Osteoblast (primary cell): ENCODE measurements around the gene DSCAML1. TPM values are rescaled to one million over a fixed set of nuclear protein-coding genes. Genes with fewer than 3 reads are reported as not detected.

ENCODE experiments used
- DNase-seq: peaks from one replicate; pipeline ENCODE4 v3.0.0; 2011; ENCODE audit warnings: low spot score, mixed read lengths; ENCODE audit not compliant: insufficient read length; ENCODE audit errors: missing footprints
- H2AFZ ChIP-seq: 2 replicates; pipeline ENCODE4 v1.6.0; 2011; ENCODE audit warnings: mild to moderate bottlenecking, low read length
- H3K27ac ChIP-seq: 2 replicates; pipeline ENCODE4 v1.5.1; 2011; ENCODE audit warnings: mild to moderate bottlenecking, low read depth, low read length, moderate library complexity
- H3K27me3 ChIP-seq: 2 replicates; pipeline ENCODE4 v1.6.0; 2012; ENCODE audit warnings: mild to moderate bottlenecking, control low read depth, inconsistent platforms, low read length, moderate library complexity; ENCODE audit not compliant: insufficient read depth
- H3K36me3 ChIP-seq: 2 replicates; pipeline ENCODE4 v1.5.1; 2011; ENCODE audit warnings: mild to moderate bottlenecking, low read length, control low read depth, moderate library complexity; ENCODE audit not compliant: insufficient read depth
- H3K4me1 ChIP-seq: 2 replicates; pipeline ENCODE4 v1.5.1; 2011; ENCODE audit warnings: mild to moderate bottlenecking, low read length, control low read depth, moderate library complexity; ENCODE audit not compliant: insufficient read depth
- H3K4me2 ChIP-seq: 2 replicates; pipeline ENCODE4 v1.6.0; 2011; ENCODE audit warnings: mild to moderate bottlenecking, low read length; ENCODE audit not compliant: insufficient read depth
- H3K4me3 ChIP-seq: fragments of 200-600 bp; sonication (generic); 3 replicates; pipeline ENCODE4 v1.5.1; 2012; ENCODE audit warnings: mild to moderate bottlenecking, low read length, inconsistent platforms; ENCODE audit not compliant: insufficient read depth
- H3K79me2 ChIP-seq: 2 replicates; pipeline ENCODE4 v1.6.0; 2012; ENCODE audit warnings: mild to moderate bottlenecking, low read length, control low read depth, inconsistent platforms; ENCODE audit not compliant: insufficient read depth
- H3K9me3 ChIP-seq: 2 replicates; pipeline ENCODE4 v1.5.1; 2011; ENCODE audit warnings: low read depth, low read length, control low read depth
- H4K20me1 ChIP-seq: 2 replicates; pipeline ENCODE4 v1.6.0; 2012; ENCODE audit warnings: mild to moderate bottlenecking, low read length, control low read depth; ENCODE audit not compliant: insufficient read depth
- CTCF ChIP-seq: IDR thresholded peaks from 2 replicates; pipeline ENCODE4 v1.5.1; 2011; ENCODE audit warnings: mild to moderate bottlenecking, low read depth, low read length, moderate library complexity; ENCODE audit errors: extremely low read depth
- total RNA-seq: library from RNA; depleted of rRNA; stranded (reverse); fragments of >200 nt; gene quantifications from 2 replicates; pipeline ENCODE4 v1.2.3, GENCODE V29; 2012

DSCAML1 gene
- total RNA-seq, 1 donor: not detected

GRCh38 chr11:117838901-117839300, 41.9 kb upstream of the DSCAML1 start:
- Histone ChIP-seq H4K20me1 (no peaks in the 10 kb centered on the region), H3K4me2 (no peak overlapping the region), H2AFZ (no peak overlapping the region), H3K79me2 (no peaks in the 10 kb centered on the region), H3K4me1 (no peaks in the 10 kb centered on the region), H3K4me3 (no peak overlapping the region), H3K9me3 (no peaks in the 10 kb centered on the region), H3K27ac (no peak overlapping the region), H3K27me3 (peaks cover 3% of the 10 kb centered on the region), H3K36me3 (no peaks in the 10 kb centered on the region)
- TF ChIP-seq CTCF: no peak
- peak; percentile 49 for DNase-seq

- H3K36me3 ChIP-seq: no peaks in the 10 kb centered on the region
- H3K79me2 ChIP-seq: no peaks in the 10 kb centered on the region
- no peak overlapping the region for H3K4me3 ChIP-seq
- H3K4me1 ChIP-seq: no peaks in the 10 kb centered on the region
- no peak overlapping the region for H3K27ac ChIP-seq
- peaks cover 5% of the 10 kb centered on the region for H3K27me3 ChIP-seq
- no peaks in the 10 kb centered on the region for H3K9me3 ChIP-seq
- no peak for TF ChIP-seq CTCF
- DNase-seq: peak; percentile 19
- no peak overlapping the region for H3K4me2 ChIP-seq
- H2AFZ ChIP-seq: no peak overlapping the region
- no peaks in the 10 kb centered on the region for H4K20me1 ChIP-seq
Measured at GRCh38 chr11:117837791-117838190, 40.8 kb upstream of the DSCAML1 start.

GRCh38 chr11:117837070-117837776, 40.2 kb upstream of the DSCAML1 start:
- H3K4me1 ChIP-seq: no peaks in the 10 kb centered on the region
- H4K20me1 ChIP-seq: no peaks in the 10 kb centered on the region
- no peak overlapping the region for H3K4me3 ChIP-seq
- peaks cover 5% of the 10 kb centered on the region for H3K27me3 ChIP-seq
- H3K4me2 ChIP-seq: no peak overlapping the region
- DNase-seq: peak; percentile 29
- no peaks in the 10 kb centered on the region for H3K79me2 ChIP-seq
- no peak overlapping the region for H3K27ac ChIP-seq
- no peak for TF ChIP-seq CTCF
- no peak overlapping the region for H2AFZ ChIP-seq
- no peaks in the 10 kb centered on the region for H3K36me3 ChIP-seq
- no peaks in the 10 kb centered on the region for H3K9me3 ChIP-seq

GRCh38 chr11:117836077-117836960, 39.3 kb upstream of the DSCAML1 start:
- no peaks in the 10 kb centered on the region for H4K20me1 ChIP-seq
- no peaks in the 10 kb centered on the region for H3K9me3 ChIP-seq
- H3K79me2 ChIP-seq: no peaks in the 10 kb centered on the region
- no peak overlapping the region for H3K4me3 ChIP-seq
- peaks cover 5% of the 10 kb centered on the region for H3K27me3 ChIP-seq
- no peak overlapping the region for H2AFZ ChIP-seq
- DNase-seq: peak; percentile 58
- H3K27ac ChIP-seq: no peak overlapping the region
- H3K4me1 ChIP-seq: no peaks in the 10 kb centered on the region
- TF ChIP-seq CTCF: no peak
- no peak overlapping the region for H3K4me2 ChIP-seq
- H3K36me3 ChIP-seq: no peaks in the 10 kb centered on the region
